GM23248 (cell line): ENCODE data around the gene C4B. TPM values are rescaled to one million over a fixed set of nuclear protein-coding genes. Genes with fewer than 3 reads are reported as not detected.

ENCODE experiments used
- DNase-seq: peaks from one replicate; pipeline ENCODE4 v3.0.0-alpha.2; 2015
- H2AFZ ChIP-seq: fragments of 200-600 bp; sonication (generic); 2 replicates; pipeline ENCODE4 v1.6.1; 2016; ENCODE audit warnings: antibody characterized with exemption
- H3F3A ChIP-seq: fragments of 200-600 bp; sonication (generic); 2 replicates; pipeline ENCODE4 v1.6.1; 2016; ENCODE audit warnings: mild to moderate bottlenecking, antibody characterized with exemption, mixed run types; ENCODE audit not compliant: insufficient read depth
- H3K27ac ChIP-seq: fragments of 200-600 bp; sonication (generic); 2 replicates; pipeline ENCODE4 v1.5.1; 2016; ENCODE audit warnings: mild to moderate bottlenecking
- H3K27me3 ChIP-seq: fragments of 200-600 bp; sonication (generic); replicated peaks from 2 replicates; pipeline ENCODE4 v1.6.1; 2016; ENCODE audit warnings: mild to moderate bottlenecking; ENCODE audit not compliant: insufficient read depth
- H3K36me3 ChIP-seq: fragments of 200-600 bp; sonication (generic); 2 replicates; pipeline ENCODE4 v1.6.1; 2016; ENCODE audit warnings: low read depth, mild to moderate bottlenecking
- H3K4me1 ChIP-seq: fragments of 200-600 bp; sonication (generic); 2 replicates; pipeline ENCODE4 v1.6.1; 2016; ENCODE audit warnings: mild to moderate bottlenecking; ENCODE audit not compliant: insufficient read depth
- H3K4me2 ChIP-seq: fragments of 200-600 bp; sonication (generic); one replicate; pipeline ENCODE4 v1.6.1; 2016; ENCODE audit warnings: mild to moderate bottlenecking; ENCODE audit not compliant: unreplicated experiment
- H3K4me3 ChIP-seq: fragments of 200-600 bp; sonication (generic); 2 replicates; pipeline ENCODE4 v1.5.1; 2016; ENCODE audit warnings: mild to moderate bottlenecking
- H3K79me2 ChIP-seq: fragments of 200-600 bp; sonication (generic); 2 replicates; pipeline ENCODE4 v1.6.1; 2016; ENCODE audit warnings: mild to moderate bottlenecking; ENCODE audit not compliant: insufficient read depth
- H3K9ac ChIP-seq: fragments of 200-600 bp; sonication (generic); 2 replicates; pipeline ENCODE4 v1.6.1; 2016; ENCODE audit warnings: mild to moderate bottlenecking
- H3K9me2 ChIP-seq: fragments of 200-600 bp; sonication (generic); 2 replicates; pipeline ENCODE4 v1.6.1; 2016; ENCODE audit warnings: mixed run types, mild to moderate bottlenecking, moderate library complexity; ENCODE audit not compliant: insufficient read depth
- H3K9me3 ChIP-seq: fragments of 200-600 bp; sonication (generic); one replicate; pipeline ENCODE4 v1.6.1; 2017; ENCODE audit warnings: low read depth
- H4K20me1 ChIP-seq: fragments of 200-600 bp; sonication (generic); 2 replicates; pipeline ENCODE4 v1.6.0; 2016; ENCODE audit not compliant: insufficient read depth
- EZH2 ChIP-seq: fragments of 200-600 bp; sonication (generic); IDR thresholded peaks from 2 replicates; pipeline ENCODE4 v1.6.1; 2018; ENCODE audit warnings: antibody characterized with exemption, mild to moderate bottlenecking; ENCODE audit not compliant: insufficient read depth, poor library complexity, severe bottlenecking
- EZH2phosphoT487 ChIP-seq: fragments of 200-600 bp; sonication (generic); IDR thresholded peaks from 2 replicates; pipeline ENCODE4 v1.6.1; 2018; ENCODE audit warnings: antibody characterized with exemption, moderate library complexity, mild to moderate bottlenecking, low read depth; ENCODE audit not compliant: insufficient read depth
- whole genome bisulfite sequencing, 2 experiments: methylation state at CpG; one replicate each; pipeline ENCODE4 v1.1.6; 2015 to 2017; ENCODE audit warnings: low lambda C conversion rate in 2 of 2, low coverage in 1 of 2; ENCODE audit errors: missing lambda C conversion rate in 2 of 2; 5-methylcytosine and 5-hydroxymethylcytosine counted together
- in situ Hi-C: fragments of 300-500 bp; cut with MboI; formaldehyde crosslinking; loops from 2 replicates; pipeline ENCODE4 v1.15.0; 2020
- polyA plus RNA-seq: library from polyadenylated mRNA; unstranded; fragments of >200 nt; fragmentation: Nextera tagmentation; extraction: Ambion mirVana; gene quantifications from 2 replicates; pipeline ENCODE4 v1.2.1, GENCODE V29; 2016
- small RNA-seq: library from RNA; depleted of rRNA; stranded (forward); fragments of <200 nt; gene quantifications from one replicate; pipeline ENCODE3, GENCODE V24; 2014; ENCODE audit warnings: low read depth, low replicate concordance
- total RNA-seq: library from RNA; depleted of rRNA; stranded (reverse); fragments of >200 nt; shearing (Covaris generic); gene quantifications from 2 replicates; pipeline ENCODE4 v1.2.3, GENCODE V29; 2014; rRNA removed

The C4B gene
- total and polyA plus RNA-seq, 2 experiments from 2014 or later = 2.6 to 4.5 TPM

DNA sequence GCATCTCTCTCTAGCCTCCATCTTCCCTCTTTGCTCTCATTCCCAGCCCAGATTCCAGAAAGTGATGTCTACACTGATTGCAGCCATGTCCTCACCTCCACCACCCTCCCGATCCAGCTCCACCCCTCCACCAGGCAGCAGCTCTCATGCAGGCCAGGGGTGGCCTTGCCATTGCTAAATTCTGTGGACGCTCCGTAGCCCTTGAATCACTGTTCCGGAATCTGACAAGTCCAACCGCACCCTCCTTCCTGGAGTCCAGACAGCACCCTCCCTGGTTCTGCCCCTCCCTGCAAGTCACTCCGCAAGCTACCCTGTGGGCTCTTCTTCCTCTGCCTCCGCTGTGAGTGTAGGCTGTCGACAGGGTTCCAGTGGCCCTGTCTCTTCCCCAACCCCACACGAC lies 68.3 kb downstream of the C4B start:
- no peak for TF ChIP-seq EZH2phosphoT487
- TF ChIP-seq EZH2 = no peak
- WGBS, 2 experiments = 3 to 4% methylated on average over 9 of the region's 9 CpGs
- H3K9me3 ChIP-seq = no peaks in the 10 kb centered on the region
- peak overlapping the region; percentile 71 for H3K9ac ChIP-seq
- in situ Hi-C loops = no loop called here
- DNase-seq = peak; percentile 99
- H3K36me3 ChIP-seq = no peaks in the 10 kb centered on the region
- H4K20me1 ChIP-seq = no peaks in the 10 kb centered on the region
- peaks cover 23% of the 10 kb centered on the region for H3F3A ChIP-seq
- H3K27ac ChIP-seq = peak overlapping the region; percentile 82
- peak overlapping the region; percentile 22; the same call in 1 of the 2 replicates for H2AFZ ChIP-seq
- H3K4me2 ChIP-seq = peak overlapping the region; percentile 59
- no peak overlapping the region for H3K4me3 ChIP-seq
- no peaks in the 10 kb centered on the region for H3K9me2 ChIP-seq
- no peaks in the 10 kb centered on the region for H3K79me2 ChIP-seq
- H3K4me1 ChIP-seq = peaks cover 61% of the 10 kb centered on the region
- H3K27me3 ChIP-seq = no peaks in the 10 kb centered on the region

DNA sequence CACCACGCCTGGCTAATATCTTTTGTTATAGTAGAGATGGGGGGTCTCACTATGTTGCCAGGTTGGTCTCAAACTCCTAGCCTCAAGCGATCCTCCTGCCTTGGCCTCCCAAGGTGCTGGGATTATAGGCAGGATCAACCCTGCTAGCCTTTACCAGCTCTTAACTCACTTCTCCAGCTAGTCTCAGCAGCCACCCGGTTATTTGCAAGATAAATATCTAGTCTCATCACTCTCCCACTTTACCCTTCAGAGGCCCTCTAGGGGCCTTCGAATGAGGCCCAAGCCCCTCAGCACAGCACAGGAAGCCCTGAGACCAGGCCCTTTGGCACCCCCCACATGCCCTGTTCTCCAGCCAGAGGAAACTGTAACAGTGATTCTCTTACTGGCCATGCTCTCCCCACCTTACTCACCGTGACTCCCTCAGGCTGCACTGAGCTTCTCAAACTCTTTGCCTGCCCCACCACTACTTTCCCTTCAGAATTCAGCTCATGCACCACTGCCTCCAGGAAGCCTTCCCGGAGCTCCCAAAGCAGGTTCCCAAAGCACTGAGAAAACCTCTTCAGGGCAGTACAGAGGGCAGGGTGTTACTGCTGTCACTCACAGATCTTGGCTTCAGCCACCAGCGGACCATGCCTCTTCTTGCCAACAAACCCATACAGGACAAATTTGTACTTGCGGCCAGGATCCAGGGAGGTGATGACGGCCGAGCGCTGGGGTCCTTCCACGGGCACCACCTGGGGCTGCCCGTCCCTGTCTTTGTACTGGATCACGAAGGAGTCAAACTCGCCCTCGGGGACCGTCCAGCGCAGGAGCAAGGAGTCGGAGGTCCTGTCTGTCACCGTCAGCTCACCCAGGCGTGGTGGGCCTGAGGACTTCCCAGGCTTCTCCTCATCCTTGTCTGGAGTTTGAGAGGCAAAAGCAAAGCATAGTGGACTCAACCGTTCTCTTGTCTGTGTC lies 69.5 kb downstream of the C4B start:
- 0 out of 2 replicates have a peak overlapping the region, but pooled peaks have one; percentile 82 for H3K27ac ChIP-seq
- no peak for DNase-seq
- H3K36me3 ChIP-seq = no peaks in the 10 kb centered on the region
- peaks cover 61% of the 10 kb centered on the region for H3K4me1 ChIP-seq
- H3K4me2 ChIP-seq = peak overlapping the region; percentile 43
- H3F3A ChIP-seq = peaks cover 23% of the 10 kb centered on the region
- H4K20me1 ChIP-seq = no peaks in the 10 kb centered on the region
- H3K79me2 ChIP-seq = no peaks in the 10 kb centered on the region
- 95 to 96% methylated on average over 22 of the region's 22 CpGs for WGBS, 2 experiments
- no peaks in the 10 kb centered on the region for H3K9me3 ChIP-seq
- 0 out of 2 replicates have a peak, but pooled peaks cover 1% of the 10 kb centered on the region for H3K27me3 ChIP-seq
- no peak overlapping the region for H2AFZ ChIP-seq
- no peak overlapping the region for H3K9ac ChIP-seq
- TF ChIP-seq EZH2phosphoT487 = no peak
- no peak for TF ChIP-seq EZH2
- in situ Hi-C loops = no loop called here
- no peaks in the 10 kb centered on the region for H3K9me2 ChIP-seq
- H3K4me3 ChIP-seq = no peak overlapping the region

DNA sequence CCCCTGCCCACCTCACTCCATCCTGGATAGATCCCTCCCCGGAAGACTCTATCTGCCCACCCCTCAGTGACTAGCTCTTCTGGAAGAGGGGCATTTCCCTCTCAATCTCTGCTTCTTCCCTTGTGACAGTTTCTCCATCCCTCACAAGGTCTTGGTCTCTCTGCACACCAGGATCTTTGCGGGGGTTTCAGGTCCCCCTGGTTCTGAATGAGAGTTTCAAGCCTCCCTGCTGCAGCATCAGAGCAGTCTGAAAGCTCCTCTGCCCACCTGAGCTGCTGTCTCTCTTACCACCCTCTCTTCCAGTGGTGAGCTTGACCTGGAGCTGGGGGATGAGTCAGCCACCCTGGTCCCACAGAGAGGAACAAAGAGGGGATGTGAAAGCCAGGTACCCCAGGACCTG lies 70.2 kb downstream of the C4B start:
- no peak overlapping the region for H3K27ac ChIP-seq
- H3K36me3 ChIP-seq = no peaks in the 10 kb centered on the region
- peak; percentile 21 for DNase-seq
- no peak overlapping the region for H3K9ac ChIP-seq
- no peak overlapping the region for H3K4me2 ChIP-seq
- no peaks in the 10 kb centered on the region for H3K79me2 ChIP-seq
- H3K4me3 ChIP-seq = no peak overlapping the region
- in situ Hi-C loops = no loop called here
- H3F3A ChIP-seq = peaks cover 23% of the 10 kb centered on the region
- 0 out of 2 replicates have a peak, but pooled peaks cover 8% of the 10 kb centered on the region for H3K27me3 ChIP-seq
- WGBS, 2 experiments = 73 to 83% methylated on average over 2 of the region's 2 CpGs
- no peaks in the 10 kb centered on the region for H3K9me3 ChIP-seq
- H3K4me1 ChIP-seq = peaks cover 55% of the 10 kb centered on the region
- no peak overlapping the region for H2AFZ ChIP-seq
- TF ChIP-seq EZH2phosphoT487 = no peak
- TF ChIP-seq EZH2 = no peak
- H4K20me1 ChIP-seq = no peaks in the 10 kb centered on the region
- no peaks in the 10 kb centered on the region for H3K9me2 ChIP-seq

Small RNA genes within 50 kb of the gene (small RNA-seq; reads per million reads assigned to genes)
- not detected for gene RNA5SP206

Other genes starting within 250 kb of the C4B start
- gene VWA7, start 237.5 kb upstream of the C4B start, total RNA-seq = 0.54 TPM in 1 of 2 replicates, not detected in the other
- gene VWA7, start 237.5 kb upstream of the C4B start, polyA plus RNA-seq = 0.37 and 0.56 TPM in 2 replicates
- gene VARS1, start 219.0 kb upstream of the C4B start, total RNA-seq = 47.6 and 66.4 TPM in 2 replicates
- gene VARS1, start 219.0 kb upstream of the C4B start, polyA plus RNA-seq = 39.1 and 39.8 TPM in 2 replicates
- 32.5 and 40.3 TPM in 2 replicates for gene LSM2, start 207.8 kb upstream of the C4B start, total RNA-seq
- gene LSM2, start 207.8 kb upstream of the C4B start, polyA plus RNA-seq = 48.4 and 52.3 TPM in 2 replicates
- 1.3 and 1.7 TPM in 2 replicates for gene HSPA1L, start 199.5 kb upstream of the C4B start, total RNA-seq
- gene HSPA1L, start 199.5 kb upstream of the C4B start, polyA plus RNA-seq = 0.85 and 0.91 TPM in 2 replicates
- 86.1 and 107 TPM in 2 replicates for gene HSPA1A, start 199.3 kb upstream of the C4B start, total RNA-seq
- gene HSPA1A, start 199.3 kb upstream of the C4B start, polyA plus RNA-seq = 67.5 and 76.3 TPM in 2 replicates
- gene HSPA1B, start 187.1 kb upstream of the C4B start, total RNA-seq = 104 and 124 TPM in 2 replicates
- 58.0 and 61.3 TPM in 2 replicates for gene HSPA1B, start 187.1 kb upstream of the C4B start, polyA plus RNA-seq
- 38.3 and 40.2 TPM in 2 replicates for gene NEU1, start 152.0 kb upstream of the C4B start, total RNA-seq
- gene NEU1, start 152.0 kb upstream of the C4B start, polyA plus RNA-seq = 27.8 TPM in 2 replicates
- not detected in 2 replicates for gene SLC44A4, start 135.8 kb upstream of the C4B start, total RNA-seq
- not detected in 2 replicates for gene SLC44A4, start 135.8 kb upstream of the C4B start, polyA plus RNA-seq
- 40.2 and 41.5 TPM in 2 replicates for gene EHMT2, start 117.1 kb upstream of the C4B start, total RNA-seq
- 26.5 and 27.5 TPM in 2 replicates for gene EHMT2, start 117.1 kb upstream of the C4B start, polyA plus RNA-seq
- gene ZBTB12, start 112.7 kb upstream of the C4B start, total RNA-seq = 2.0 and 6.1 TPM in 2 replicates
- gene ZBTB12, start 112.7 kb upstream of the C4B start, polyA plus RNA-seq = not detected in 2 replicates
- gene C2, start 87.1 kb upstream of the C4B start, total RNA-seq = 1.3 and 2.1 TPM in 2 replicates
- gene C2, start 87.1 kb upstream of the C4B start, polyA plus RNA-seq = 1.4 and 2.3 TPM in 2 replicates
- 4.4 and 7.3 TPM in 2 replicates for gene CFB, start 68.7 kb upstream of the C4B start, total RNA-seq
- gene CFB, start 68.7 kb upstream of the C4B start, polyA plus RNA-seq = 3.4 and 3.9 TPM in 2 replicates
- gene NELFE, start 55.8 kb upstream of the C4B start, total RNA-seq = 62.9 and 77.9 TPM in 2 replicates
- gene NELFE, start 55.8 kb upstream of the C4B start, polyA plus RNA-seq = 108 and 114 TPM in 2 replicates
- gene SKIC2, start 55.6 kb upstream of the C4B start, total RNA-seq = 54.9 and 65.4 TPM in 2 replicates
- 46.9 and 47.7 TPM in 2 replicates for gene SKIC2, start 55.6 kb upstream of the C4B start, polyA plus RNA-seq
- gene DXO, start 42.7 kb upstream of the C4B start, total RNA-seq = 24.2 and 31.0 TPM in 2 replicates
- gene DXO, start 42.7 kb upstream of the C4B start, polyA plus RNA-seq = 23.3 and 26.6 TPM in 2 replicates
- 4.8 and 5.3 TPM in 2 replicates for gene C4A, start 32.7 kb upstream of the C4B start, total RNA-seq
- gene C4A, start 32.7 kb upstream of the C4B start, polyA plus RNA-seq = 1.3 and 2.4 TPM in 2 replicates
- not detected in 2 replicates for gene CYP21A2, start 23.6 kb downstream of the C4B start, total RNA-seq
- not detected in 2 replicates for gene CYP21A2, start 23.6 kb downstream of the C4B start, polyA plus RNA-seq
- 23.5 and 23.8 TPM in 2 replicates for gene TNXB, start 94.5 kb downstream of the C4B start, total RNA-seq
- gene TNXB, start 94.5 kb downstream of the C4B start, polyA plus RNA-seq = 5.2 TPM in 2 replicates
- gene ATF6B, start 113.5 kb downstream of the C4B start, total RNA-seq = 33.3 and 37.3 TPM in 2 replicates
- gene ATF6B, start 113.5 kb downstream of the C4B start, polyA plus RNA-seq = 51.7 and 54.1 TPM in 2 replicates
- 2.9 and 5.3 TPM in 2 replicates for gene FKBPL, start 115.5 kb downstream of the C4B start, total RNA-seq
- 6.2 and 6.9 TPM in 2 replicates for gene FKBPL, start 115.5 kb downstream of the C4B start, polyA plus RNA-seq
- 1.2 TPM in 1 of 2 replicates, not detected in the other for gene PRRT1, start 137.1 kb downstream of the C4B start, total RNA-seq
- gene PRRT1, start 137.1 kb downstream of the C4B start, polyA plus RNA-seq = 2.1 and 2.2 TPM in 2 replicates
- 12.8 and 16.2 TPM in 2 replicates for gene PPT2, start 139.3 kb downstream of the C4B start, total RNA-seq
- 10.3 and 14.3 TPM in 2 replicates for gene PPT2, start 139.3 kb downstream of the C4B start, polyA plus RNA-seq
- gene EGFL8, start 149.8 kb downstream of the C4B start, total RNA-seq = 2.2 and 6.2 TPM in 2 replicates
- 2.6 and 3.8 TPM in 2 replicates for gene EGFL8, start 149.8 kb downstream of the C4B start, polyA plus RNA-seq
- 57.2 and 71.2 TPM in 2 replicates for gene AGPAT1, start 161.3 kb downstream of the C4B start, total RNA-seq
- gene AGPAT1, start 161.3 kb downstream of the C4B start, polyA plus RNA-seq = 36.9 and 39.7 TPM in 2 replicates
- gene RNF5, start 163.6 kb downstream of the C4B start, total RNA-seq = 48.1 and 48.2 TPM in 2 replicates
- gene RNF5, start 163.6 kb downstream of the C4B start, polyA plus RNA-seq = 58.8 and 63.2 TPM in 2 replicates
- 0.22 TPM in 1 of 2 replicates, not detected in the other for gene AGER, start 169.5 kb downstream of the C4B start, total RNA-seq
- 1.2 and 1.4 TPM in 2 replicates for gene AGER, start 169.5 kb downstream of the C4B start, polyA plus RNA-seq
- 25.4 and 27.6 TPM in 2 replicates for gene PBX2, start 175.4 kb downstream of the C4B start, total RNA-seq
- gene PBX2, start 175.4 kb downstream of the C4B start, polyA plus RNA-seq = 2.6 and 3.1 TPM in 2 replicates
- 5.4 and 7.7 TPM in 2 replicates for gene GPSM3, start 177.8 kb downstream of the C4B start, total RNA-seq
- gene GPSM3, start 177.8 kb downstream of the C4B start, polyA plus RNA-seq = 6.8 and 7.3 TPM in 2 replicates
- 0.38 and 0.65 TPM in 2 replicates for gene NOTCH4, start 209.3 kb downstream of the C4B start, total RNA-seq
- gene NOTCH4, start 209.3 kb downstream of the C4B start, polyA plus RNA-seq = 1.2 TPM in 2 replicates